EH (cell line): ENCODE measurements around the gene GGT6.

ENCODE experiments used
- DNase-seq: peaks from one replicate; pipeline ENCODE4 v3.0.0-alpha.2; 2015; ENCODE audit warnings: low read depth

The GGT6 gene

DNA sequence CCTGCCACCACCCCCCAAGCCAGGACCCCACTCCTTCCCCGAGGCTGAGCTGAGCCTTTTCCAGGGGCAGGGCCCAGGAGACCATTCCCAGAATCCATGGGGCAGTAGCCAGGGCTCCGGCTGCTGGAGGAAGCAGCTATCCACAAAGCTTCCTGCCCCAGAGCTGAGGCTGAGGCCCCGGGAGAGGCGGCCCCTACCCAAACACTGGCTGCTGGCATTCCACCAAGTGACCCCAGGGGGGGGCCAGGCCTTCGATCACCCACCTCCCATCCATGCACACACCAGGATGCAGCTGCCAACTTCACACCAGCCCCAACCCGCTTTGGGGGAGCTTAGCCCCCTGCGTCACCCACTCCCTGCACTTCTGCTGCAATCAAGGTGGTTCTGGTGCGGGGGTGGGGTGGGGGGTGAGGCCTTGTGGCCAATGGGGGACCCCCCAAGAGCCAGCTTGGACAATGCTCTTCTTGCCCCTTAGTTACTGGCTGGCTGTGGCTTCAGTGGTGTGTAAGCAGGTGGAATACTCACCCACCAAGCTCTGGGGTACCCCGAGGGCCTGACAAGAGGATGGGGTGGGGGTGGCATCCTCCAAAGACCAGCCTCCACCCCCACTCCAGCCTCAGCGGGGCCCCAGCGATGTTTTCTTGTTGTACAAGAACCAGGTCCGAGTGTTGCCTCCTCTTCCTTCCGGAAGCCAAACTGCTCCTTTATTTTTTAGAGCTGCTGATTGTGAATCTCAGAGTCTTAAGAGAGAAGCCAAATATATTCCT is 22.0 kb downstream of the GGT6 start:
- DNase-seq = no peak

- no peak for DNase-seq
Measured at GRCh38 chr17:4537451-4538235, 22.7 kb downstream of the GGT6 start.

GRCh38 chr17:4536742-4537411 is 23.5 kb downstream of the GGT6 start:
- DNase-seq = peak; percentile 20

- DNase-seq = peak; percentile 30
Measured at GRCh38 chr17:4536259-4536741, 24.1 kb downstream of the GGT6 start.

- DNase-seq = no peak
Measured at GRCh38 chr17:4535667-4536258, 24.6 kb downstream of the GGT6 start.

DNA sequence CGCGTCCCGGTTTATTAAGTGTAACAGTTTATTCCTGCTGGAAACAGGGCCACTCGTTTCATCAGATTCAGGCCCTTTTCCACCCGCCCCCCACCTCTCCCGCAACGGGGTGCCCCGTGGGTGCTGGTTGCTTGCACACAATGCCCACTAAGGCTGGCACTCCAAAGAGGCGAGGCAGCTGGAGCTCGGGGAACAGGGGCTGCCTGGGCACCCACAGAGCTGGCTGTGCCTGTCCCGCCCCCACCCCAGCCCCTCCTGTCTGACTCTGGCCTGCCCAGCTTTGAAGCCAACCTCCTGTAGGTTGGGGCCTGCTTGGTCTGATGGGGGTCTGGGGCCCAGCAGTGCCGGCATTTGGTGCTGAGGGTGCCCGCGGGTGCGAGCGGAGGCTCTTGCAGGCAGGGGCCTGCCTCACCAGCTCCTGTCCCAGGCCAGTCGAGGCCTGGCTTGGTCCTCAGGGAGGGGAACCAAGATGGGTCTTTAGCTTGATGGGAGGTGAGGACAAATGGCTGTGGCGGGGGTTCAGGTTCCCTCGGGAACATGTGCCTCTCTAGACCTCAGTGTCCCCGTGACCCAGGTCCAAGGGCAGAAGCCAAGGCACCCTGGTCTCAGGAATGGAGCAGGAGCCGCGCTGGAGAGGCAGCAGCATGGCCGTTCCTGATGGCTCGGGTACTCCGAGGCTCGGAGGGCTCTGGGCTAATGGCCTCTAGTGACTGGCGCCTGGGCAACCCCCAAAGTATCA is 25.3 kb downstream of the GGT6 start:
- DNase-seq = no peak

GRCh38 chr17:4534515-4534914 is 25.9 kb downstream of the GGT6 start:
- DNase-seq = no peak

- no peak for DNase-seq
Measured at GRCh38 chr17:4533523-4534504, 26.6 kb downstream of the GGT6 start.

DNA sequence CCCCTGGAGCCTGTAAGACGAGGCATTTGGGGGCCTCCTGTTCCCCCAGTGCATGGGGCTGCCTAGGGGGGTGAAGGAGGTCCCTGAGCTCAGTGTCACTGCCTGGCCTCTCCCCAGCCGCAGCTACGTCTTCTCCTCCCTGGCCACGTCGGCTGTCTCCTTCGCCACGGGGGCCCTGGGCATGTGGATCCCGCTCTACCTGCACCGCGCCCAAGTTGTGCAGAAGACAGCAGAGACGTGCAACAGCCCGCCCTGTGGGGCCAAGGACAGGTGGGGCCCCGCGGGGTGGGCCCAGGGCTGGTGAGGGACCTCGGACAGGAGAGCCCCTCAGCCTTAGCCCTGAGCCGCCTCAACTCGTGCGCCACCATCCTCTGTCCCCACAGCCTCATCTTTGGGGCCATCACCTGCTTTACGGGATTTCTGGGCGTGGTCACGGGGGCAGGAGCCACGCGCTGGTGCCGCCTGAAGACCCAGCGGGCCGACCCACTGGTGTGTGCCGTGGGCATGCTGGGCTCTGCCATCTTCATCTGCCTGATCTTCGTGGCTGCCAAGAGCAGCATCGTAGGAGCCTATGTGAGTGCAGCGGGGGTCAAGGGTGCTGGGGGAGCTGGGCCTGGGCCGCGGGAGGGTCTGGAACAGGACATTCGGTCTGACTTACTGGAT is 27.4 kb downstream of the GGT6 start:
- DNase-seq = no peak

GRCh38 chr17:4531988-4532736 is 28.2 kb downstream of the GGT6 start:
- no peak for DNase-seq

GRCh38 chr17:4530799-4531730 is 29.3 kb downstream of the GGT6 start:
- DNase-seq = no peak

- no peak for DNase-seq
Measured at GRCh38 chr17:4529533-4530152, 30.7 kb downstream of the GGT6 start.

DNA sequence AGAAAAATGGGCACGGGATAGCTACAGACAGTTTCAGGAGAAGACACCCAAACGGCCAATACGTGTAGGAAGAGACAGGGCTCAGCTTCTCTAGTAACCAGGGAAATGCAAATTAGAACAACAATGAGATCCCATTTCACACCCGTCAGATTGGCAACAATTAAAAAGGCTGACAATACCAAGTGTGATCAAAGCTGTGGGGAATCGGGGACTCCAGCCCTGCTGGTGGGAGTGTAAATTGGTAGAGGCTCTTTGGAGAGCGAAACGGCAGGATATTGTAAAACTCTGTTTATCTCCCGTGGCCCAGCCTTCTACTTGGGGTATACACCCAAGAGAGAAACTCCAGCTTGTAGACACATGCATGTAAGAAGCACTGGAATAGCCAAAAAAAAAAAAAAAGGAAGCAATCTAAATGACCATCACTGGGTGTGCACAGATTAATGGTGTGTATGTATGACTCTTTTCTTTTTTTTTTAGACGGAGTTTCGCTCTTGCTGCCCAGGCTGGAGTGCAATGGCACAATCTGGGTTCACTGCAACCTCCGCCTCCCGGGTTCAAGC is 32.7 kb downstream of the GGT6 start:
- DNase-seq = no peak

DNA sequence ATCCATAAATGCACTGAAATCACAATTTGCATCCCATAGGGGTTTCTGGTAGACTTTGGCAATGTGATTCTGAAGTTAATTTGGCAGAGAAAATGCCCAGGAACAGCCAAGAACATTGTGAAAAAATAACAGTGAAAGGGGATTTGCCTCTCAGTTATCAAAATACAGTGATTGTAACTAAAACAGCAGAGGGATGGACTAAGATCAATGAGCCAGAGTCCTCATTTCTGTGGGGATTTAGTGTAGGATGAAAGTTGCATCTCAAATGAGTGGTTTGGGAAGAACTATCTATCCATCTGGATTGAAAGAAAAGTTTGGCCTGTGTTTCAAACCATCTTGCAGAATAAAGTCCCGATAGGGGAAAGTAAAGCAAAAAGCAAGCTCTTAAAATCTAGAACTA is 33.2 kb downstream of the GGT6 start:
- DNase-seq = no peak

DNA sequence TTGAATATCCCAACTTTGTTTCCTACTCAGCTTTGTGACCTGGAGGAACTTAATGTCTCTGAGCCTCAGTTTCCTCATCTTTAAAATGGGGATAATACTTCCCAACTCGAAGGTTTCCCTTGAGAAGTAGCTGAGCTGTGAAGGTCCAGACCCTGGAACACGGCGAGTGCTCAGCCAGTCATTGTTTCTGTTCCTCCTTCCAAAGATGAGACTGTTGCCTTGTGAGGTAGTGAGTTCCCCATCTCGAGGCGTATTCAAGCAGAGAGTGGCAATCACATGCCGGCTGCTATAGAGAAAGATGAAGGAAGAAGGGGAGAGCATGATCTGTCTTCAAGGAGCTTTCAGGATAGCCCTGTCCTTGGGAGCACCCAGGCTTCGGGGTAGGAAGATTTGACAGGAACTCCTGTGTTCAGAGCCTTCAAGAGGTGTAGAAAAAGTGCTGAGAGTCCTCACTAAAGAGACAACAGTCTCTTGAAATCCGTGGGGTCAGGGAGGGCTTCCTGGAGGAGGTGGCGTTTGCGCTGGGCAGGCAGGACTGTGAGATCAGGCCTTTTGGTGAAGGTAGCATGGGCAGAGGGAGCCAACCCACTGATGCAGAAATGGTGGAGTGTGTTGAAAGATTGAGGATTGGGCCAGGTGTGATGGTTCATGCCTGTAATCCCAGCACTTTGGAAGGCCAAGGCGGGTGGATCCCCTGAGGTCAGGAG is 34.5 kb downstream of the GGT6 start:
- no peak for DNase-seq

GRCh38 chr17:4523946-4524345 is 36.4 kb downstream of the GGT6 start:
- DNase-seq = no peak

DNA sequence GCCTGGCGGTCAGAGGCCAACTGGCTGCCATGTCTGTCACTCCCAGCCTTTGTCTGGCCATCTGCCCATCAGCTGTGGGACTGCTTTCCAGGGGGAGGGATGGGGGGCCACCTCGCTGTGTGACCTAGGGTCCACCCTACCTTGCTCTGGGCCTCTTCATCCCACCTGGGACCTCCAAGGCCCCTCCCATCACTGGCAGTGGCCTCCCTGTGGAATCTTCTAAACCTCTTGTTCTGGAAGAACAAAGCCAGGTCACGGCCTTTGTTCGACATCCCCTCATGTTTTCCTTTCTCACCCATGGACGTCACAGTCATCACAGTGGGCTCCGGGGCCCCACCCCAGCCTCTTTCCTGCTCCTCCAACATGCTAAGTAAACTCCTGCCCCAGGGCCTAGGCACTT is 37.7 kb downstream of the GGT6 start:
- DNase-seq = no peak
